HG02870 (cell line): ENCODE data around the gene WNK1.
"Not testable (repeated sequence)": the region's sequence is repeated elsewhere in the genome, so short reads cannot be mapped to it uniquely, and the experiment has no call there.

ENCODE experiments used
- ATAC-seq: cut with Tn5 transposase; IDR thresholded peaks from one replicate; pipeline ENCODE4 v1.9.1; 2021; ENCODE audit warnings: mild to moderate bottlenecking, moderate library complexity; ENCODE audit not compliant: unreplicated experiment

Gene WNK1

DNA sequence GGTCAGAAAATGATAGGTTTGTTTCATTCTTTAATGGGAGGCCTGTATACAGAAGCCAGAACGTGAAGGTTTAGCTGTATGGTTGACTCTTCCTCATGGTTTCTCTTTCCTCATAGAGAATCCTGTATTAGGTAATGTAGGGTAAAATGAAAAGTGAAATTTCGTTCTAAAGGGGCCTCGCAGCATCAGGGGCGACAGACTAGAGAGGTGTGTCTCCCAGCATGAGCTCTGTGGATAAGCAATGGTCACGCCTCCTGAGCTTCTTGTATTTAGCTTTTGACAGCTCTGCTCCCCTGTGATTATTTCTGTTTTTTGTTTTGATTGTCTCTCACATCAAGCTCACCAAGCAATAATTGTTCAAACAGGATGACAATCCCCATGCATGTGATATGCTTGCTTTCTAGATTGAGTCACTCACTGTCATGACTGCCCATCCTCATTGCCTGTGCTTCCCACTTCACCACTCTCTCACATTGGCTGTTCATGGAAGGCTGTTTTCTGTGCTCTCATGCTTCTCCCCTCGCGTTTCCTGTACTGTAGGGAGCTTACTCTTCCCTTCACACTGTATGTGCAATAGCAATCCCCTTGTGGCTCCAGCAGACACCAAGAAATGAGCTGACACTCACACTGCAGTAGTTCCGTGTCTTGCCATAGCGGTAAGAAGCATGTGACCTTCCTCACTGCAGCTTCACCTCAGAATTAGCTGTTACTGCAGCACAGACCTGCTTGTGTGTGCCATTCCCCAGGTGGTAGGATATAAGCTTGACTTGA, 153.1 kb downstream of the WNK1 start:
- ATAC-seq, result no peak

DNA sequence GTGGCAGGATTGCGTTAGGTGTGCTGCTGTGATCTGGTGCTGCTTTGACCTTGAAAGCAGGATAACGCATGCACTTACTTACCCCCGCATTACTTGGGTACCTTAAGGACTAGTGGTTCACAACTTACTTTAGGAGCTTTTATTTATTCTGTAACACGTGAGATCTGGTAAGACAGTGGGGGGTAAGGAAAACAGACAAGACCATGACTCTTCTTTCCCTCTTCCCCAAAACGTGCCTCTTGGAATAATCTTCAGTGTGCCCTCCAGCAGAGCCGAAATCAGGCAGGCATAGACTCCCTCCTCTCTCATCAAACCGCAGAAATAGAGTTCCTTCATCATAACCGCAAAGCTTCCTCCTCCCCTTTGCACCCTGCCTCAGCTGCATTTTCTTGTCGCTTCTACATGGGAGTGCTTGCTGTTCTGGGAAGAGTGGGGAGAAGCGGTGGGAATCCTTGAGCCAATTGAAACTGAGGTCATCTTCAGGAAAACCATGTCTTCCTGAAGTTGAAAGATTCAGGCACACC, 153.7 kb downstream of the WNK1 start:
- ATAC-seq, result no peak

DNA sequence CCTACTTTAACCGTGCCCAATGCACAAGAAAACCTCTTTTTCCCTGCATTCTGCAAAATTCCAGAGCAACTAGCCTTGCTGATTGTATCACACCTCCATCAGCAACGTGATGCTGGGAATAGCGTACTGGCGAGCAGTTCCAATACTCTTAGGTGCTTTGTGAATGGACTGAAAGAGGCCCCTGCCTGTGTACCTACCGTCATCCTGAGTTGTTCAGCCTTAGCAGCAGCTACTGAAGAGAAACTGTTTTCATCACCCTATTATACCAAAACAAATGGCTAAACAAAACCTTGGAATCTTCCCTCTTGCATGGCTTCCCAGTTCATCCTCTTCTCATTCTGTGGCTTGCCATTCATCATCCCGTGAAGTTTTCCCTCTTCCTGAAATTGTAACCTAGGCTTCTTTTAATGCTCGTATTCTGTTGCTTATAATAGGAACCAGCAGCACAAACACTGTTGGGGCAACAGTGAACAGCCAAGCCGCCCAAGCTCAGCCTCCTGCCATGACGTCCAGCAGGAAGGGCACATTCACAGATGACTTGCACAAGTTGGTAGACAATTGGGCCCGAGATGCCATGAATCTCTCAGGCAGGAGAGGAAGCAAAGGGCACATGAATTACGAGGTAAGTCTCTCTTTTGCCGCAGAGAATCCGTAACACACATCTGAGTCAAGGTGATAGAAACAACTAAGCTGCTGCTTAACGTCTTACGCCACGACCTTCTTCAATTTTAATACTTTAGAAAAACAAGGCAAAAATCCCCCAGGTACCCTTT, 155.2 kb downstream of the WNK1 start:
- no peak for ATAC-seq

DNA sequence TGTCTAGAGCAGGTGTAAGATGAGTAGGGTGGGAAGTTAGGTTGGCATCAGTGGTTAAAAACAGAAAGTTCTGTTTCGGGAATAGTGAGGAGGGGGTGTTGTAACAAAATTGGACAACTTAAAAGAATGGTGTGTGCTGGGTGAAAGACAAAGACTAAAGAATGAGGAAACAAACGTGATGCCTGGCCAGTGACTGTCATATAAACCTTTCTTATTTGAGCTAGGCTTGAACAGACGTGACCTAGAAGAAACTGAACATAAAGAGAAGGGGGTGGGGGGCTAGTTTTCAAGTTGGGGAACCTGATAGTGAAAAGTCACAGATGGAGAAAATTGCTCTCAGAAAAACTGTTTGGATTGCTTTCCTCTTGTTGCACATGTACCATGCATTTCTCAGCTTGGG, 157.5 kb downstream of the WNK1 start:
- ATAC-seq, result no peak

DNA sequence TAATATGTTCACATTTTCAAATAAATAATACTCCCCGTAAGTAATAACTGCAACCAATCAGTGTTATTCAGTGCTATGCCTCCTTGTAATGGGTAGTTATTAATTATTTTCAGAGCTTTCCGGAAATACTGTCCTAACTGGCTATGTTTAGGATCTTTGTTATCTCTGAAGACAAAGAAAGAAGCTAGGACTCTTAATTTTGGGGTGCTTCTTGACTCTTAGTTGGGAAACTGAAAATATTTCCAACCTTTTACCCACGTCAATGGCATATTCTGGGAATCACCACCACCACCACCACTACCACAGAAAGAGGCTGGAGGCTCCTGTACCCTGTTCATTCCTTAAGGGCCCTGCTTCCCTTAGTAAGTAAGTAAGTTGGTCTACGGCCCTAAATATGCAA, 158.0 kb downstream of the WNK1 start:
- no peak for ATAC-seq

DNA sequence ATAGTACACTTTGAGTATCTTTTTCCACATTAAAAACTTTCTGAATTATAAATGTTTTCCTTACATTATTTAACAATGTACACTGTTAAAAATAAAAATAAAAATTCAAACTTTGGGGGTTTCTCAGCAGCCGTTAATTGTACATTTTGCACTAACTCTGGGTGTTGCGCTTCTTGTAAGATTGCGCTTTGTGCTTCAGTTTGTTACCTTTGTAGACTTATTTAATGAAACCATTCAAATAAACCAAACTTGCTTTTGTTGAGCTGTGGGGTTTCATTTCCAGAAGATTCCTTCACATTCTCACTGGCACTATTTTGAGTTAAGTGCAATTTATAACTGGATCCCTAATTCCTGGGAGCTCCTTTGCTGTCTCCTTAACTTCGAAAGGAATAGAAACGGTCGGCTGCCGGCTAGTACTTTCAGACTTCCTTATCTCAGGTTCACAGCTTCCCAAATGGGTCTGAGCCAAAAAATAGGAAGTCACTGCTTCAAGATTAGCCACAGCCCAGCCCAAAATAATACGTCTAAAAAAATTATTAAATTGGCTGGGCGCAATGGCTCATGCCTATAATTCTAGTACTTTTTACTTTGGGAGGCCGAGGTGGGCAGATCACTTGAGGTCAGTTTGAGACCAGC, 158.9 kb downstream of the WNK1 start:
- ATAC-seq, result no peak

DNA sequence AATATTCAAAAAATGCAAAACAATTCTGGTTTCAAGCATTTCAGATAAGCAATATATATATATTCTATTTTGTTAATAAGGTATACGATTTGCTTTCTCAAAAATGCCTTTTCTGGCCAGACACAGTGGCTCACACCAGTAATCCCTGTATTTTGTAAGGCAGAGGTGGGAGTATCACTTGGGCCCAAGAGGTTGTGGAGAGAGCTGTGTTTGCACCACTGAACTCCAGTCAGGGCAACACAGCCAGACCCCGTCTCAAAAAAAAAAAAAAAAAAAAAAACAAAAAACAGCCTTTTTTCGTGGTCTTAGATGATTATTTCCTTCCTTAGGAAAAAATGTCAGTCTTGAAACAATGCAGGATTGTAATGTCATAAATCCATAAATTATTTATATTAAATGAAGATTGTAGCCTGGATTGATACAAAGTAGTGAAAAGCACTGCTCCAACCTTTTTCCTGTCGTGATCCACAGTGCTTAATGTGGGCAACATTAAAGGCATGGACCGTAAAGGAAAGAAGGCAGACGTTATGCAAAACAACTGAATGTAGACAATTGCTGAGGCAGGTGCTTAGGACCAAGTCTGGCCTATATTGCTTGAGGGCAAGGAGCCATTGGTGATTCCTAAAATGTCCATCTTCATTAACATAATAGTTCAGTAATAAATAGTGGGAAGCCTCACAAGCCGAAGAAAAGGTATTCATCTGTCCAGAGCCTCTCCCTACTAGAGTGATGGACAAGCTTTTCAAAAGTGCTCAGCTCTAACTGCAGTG, 160.3 kb downstream of the WNK1 start:
- no peak for ATAC-seq

DNA sequence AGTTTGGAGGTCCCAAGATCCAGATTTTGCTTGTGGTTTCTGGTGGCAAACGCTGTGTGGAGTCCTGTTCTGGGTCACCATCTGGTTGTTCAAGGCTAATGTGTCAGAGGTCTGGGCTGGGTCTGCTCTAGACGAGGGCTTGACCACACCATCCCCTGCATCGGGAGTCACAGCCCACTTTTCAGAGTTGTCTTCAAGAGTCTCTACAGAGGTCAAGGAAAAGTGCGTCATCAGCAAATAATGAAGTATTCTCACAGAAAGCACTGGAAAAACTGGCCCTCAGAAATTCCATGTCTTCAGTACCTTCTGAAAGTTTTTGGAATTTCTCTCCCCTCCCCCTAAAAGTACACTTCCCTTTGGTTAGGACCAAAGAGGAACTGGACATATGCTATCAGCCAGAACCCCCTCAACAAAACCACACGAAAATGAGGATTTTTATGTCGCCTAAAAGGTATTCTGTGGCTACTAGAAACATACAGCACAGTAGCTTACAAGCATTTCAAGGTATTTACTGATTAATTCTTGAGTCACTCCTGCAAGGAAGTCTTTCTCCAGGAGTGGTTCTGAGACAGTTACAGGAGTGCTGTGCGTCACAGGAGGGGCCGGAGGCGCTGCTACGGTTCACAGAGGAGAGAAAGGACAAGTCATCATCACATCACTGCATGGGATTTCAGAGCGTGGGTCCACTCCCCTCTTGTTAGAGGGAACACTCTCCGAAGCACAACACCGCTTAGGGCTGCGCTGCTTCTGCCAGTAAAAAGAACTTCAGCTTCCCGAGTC, 161.7 kb downstream of the WNK1 start:
- ATAC-seq, result no peak

DNA sequence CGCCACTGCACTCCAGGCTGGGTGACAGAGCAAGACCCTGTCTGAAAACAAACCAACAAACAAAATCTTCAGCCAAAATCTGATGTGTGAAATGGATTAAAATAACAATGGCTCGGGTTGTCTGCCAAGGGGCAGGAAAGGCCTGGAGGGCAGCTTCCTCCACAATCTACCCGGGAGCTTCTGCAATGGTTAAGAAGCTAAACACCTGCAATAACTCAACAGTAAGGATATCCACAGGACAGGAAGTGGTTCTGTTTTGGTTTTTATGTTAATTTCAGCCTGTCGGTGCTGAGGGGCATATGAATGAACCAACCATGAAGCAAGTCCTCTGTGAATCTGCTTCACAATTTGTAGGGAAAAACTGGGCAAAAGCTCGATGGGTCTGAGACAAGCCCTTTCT, 162.7 kb downstream of the WNK1 start:
- no peak for ATAC-seq

DNA sequence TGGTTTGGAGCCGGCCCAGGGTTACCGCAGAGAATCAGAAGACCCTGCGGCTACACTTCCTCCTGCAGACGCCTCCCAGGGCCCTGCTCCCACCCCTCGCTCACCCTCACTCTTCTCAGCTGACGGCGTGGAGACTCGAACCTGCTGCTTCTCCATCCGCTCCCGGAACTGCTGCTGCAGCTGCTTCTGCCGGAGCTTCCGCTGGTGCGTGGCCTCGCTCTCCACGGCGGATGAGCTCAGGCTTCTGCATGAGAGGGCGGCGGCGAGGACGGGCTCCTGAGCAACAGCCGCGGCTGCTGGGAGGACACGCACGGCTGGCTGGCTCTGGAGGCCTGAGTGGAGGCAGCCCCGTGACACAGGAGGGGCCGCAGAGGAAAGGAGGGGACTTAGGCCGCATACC, 163.9 kb downstream of the WNK1 start:
- ATAC-seq, result no peak

DNA sequence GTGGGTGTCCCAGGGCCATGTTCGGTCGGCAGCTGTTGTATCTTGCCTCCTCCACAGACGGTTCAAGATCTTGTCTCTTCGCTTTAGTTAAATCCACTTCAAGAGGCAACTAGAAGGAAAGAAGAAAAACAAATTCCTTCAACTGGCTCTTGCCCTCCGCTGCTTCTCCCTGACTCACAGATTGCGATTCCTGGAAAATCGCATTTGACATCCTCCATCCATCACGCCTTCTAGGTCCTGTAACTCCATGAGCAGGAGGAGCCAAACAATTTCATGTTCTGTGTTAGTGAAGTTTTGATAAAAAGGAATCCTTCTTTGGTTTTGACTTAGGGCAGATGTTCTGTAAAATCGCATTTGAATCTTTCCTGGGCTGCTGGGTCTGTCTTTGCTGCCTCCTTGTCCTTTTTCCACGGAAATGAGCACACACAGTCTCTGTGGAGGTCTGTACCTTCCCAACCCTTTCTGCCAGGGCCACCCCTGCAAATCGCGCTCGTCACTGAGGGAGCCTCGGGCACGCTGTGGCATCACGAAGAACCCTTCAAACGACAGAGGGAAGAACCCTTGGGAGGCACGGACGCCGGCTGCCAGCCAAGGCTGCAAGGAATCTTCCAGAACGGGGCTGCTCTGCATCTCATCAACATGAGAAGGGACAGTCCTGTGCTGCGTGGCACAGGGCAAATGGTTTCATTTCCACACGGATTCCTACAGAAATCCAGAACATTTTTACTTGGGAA, 164.5 kb downstream of the WNK1 start:
- ATAC-seq, result no peak

DNA sequence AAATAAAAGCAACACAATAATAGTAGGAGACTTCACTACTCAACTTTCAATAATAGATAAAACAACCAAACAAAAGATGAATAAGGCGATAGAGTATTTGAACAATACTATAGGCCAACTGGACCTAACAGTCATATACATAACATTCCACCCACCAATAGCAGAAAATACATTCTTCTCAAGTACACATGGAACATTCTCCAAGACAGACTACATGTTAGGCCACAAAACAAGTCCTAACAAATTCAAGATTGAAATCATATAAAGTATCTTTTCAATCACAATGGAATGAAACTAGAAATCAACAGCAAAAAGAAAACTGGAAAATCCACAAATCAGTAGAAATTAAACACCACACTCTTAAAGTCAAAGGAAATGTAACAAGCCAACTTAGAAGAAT, 168.3 kb downstream of the WNK1 start:
- no peak for ATAC-seq

DNA sequence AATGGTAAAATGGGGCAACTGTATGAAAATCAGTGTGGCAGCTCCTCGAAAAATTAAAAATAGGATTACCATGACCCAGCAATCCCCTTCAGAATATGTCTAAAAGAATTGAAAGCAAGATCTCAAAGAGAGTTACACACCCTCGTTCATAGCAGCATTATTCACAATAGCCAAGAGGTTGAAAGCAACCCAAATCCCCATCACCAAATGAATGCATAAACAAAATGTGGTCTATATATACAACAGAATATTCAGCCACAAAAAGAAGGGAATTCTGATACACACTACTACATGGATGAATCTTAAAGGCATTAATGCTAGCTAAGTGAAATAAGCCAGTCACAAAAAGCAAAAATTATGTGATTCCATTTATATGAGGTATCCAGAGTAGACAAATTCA, 169.9 kb downstream of the WNK1 start:
- no peak for ATAC-seq

DNA sequence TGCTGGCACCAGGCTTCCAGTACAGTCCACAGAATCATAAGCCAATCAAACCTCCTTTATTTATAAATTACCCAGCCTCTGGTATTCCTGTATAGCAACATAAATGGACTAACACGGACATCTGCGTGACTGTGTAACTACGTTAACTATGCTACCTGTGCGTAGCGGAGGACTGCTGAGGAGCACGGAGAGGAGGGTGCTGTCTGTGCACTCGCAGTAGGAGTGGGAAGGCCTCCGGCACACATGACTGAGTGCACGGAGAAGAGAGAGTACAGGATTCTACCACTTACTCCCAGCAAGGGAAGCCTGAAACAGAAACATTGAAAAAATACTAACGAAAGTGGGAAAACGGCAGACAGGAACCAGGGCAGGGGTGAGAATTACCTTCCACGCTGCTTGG, 174.3 kb downstream of the WNK1 start:
- ATAC-seq, result no peak

DNA sequence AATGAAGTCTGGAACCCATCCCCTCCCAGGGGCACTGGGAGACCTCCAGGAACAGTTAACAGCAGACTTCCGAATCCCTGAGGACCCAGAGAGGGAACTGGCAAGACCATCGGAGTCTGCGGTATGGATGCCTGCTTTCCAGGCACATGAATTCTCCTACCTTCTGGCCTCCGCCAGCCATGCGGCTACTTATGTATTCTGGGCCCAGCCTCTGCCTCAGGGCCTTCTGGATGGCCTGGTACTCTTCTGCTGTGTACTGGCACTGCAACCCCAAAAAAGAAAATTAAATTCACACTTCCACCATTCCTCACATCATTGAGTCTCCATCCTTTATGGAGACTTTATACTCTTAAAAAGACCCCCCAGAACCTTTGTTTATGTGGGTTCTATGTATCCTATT, 178.7 kb downstream of the WNK1 start:
- ATAC-seq, result no peak

DNA sequence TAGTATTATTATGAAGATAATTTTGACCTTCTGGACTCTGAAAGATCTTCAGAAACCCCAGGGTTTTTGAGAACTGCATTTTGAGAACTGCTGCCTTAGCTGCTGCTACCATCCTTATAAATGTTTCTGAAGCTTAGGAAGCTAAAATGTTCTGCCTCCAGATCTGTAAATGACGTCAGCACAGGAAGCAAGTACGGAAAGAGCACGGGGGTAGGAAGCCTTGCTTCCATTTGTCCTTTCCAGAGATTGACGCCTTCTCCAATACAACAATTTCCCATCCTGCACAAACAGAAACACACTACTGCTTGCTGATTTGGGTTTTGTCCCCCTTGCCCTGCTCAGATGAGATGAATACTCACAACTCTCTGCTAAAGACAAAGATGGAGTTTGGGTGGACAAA, 179.2 kb downstream of the WNK1 start:
- no peak for ATAC-seq

DNA sequence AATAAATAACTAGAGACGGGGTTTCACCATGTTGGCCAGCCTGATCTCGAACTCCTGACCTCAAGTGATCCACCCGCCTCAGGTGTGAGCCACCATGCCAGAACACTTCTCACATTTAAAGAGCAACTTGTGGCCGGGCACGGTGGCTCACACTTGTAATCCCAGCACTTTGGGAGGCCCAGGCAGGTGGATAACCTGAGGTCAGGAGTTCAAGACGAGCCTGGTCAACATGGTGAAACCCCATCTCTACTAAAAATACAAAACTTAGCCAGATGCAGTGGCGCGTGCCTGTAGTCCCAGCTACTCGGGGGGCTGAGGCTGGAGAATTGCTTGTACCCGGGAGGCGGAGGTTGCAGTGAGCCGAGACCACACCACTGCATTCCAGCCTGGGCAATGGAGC, 183.5 kb downstream of the WNK1 start:
- ATAC-seq, result not testable (repeated sequence)

DNA sequence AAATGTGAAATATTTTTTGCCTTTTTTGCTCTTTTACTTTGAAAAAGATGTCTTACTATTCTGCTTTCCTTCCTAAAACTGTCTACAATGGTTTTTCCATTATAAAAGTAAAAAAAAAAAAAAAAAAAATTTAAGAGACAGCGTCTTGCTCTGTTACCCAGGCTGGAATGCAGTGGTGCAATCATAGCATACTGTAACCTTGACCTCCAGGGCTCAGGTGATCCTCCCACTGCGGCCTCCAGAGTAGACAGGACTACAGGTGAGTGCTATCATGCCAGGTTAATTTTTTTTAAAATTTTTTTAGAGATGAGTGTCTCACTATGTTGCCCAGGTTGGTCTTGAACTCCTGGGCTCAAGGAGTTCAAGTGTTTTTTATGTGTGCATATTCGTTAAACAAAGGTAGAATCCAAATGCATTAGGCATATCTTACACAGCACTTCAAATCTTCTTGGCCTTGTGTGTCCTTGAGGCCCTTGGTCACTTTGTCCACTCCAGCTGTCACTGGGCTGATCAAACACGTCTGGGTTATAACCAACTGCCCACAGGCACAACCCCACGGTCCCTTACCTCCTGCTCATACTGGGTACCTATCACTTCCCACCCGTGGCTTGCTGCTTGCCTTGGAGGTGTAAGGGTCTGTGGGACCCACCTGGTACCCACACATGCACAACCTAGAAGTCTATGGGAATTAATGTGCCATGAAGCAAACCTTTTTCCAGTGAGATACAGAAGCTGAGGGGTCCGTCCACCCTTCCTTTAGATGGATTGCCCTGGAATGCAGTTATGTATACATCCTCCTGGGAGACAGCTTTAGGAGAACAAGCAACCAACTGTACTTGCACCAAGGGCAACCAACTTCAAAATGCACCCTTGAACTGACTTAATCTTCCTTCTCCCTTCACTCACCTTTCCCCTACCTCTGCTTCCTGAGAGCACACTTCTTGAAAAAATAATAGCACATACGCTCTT, 184.3 kb downstream of the WNK1 start:
- ATAC-seq, result no peak
